ENCODE measurements around the gene UTF1.
"Not testable (repeated sequence)": the region's sequence is repeated elsewhere in the genome, so short reads cannot be mapped to it uniquely, and the experiment has no call there.

The UTF1 gene

DNA sequence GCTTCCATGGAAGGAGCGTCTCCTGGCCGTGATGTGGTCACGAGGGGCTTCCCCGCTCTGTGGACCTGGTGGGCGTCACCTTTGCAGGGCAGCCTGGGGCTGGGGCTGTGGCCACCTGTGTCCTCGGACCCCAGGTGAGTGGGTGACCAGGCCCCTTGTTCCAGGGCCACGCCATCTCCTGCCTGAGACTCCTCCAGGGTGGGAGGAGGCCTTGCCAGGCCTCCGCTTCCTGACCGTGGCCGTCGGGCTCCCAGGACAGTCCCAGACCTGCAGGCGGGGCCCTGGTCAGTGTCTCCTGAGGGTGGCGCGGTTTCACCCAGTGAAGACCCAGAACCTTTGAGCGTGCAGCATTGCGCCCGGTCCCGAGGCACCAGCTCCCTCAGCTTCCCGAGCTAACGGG, 20.4 kb upstream of the UTF1 start:
- no peak for DNase-seq (ENCODE audit: low read depth in 2 of 2)

GRCh38 chr10:133210398-133211140, 19.4 kb upstream of the UTF1 start:
- no peak for DNase-seq (ENCODE audit: low read depth in 2 of 2)

GRCh38 chr10:133211141-133211830, 18.7 kb upstream of the UTF1 start:
- no peak for DNase-seq (ENCODE audit: low read depth in 2 of 2)

DNA sequence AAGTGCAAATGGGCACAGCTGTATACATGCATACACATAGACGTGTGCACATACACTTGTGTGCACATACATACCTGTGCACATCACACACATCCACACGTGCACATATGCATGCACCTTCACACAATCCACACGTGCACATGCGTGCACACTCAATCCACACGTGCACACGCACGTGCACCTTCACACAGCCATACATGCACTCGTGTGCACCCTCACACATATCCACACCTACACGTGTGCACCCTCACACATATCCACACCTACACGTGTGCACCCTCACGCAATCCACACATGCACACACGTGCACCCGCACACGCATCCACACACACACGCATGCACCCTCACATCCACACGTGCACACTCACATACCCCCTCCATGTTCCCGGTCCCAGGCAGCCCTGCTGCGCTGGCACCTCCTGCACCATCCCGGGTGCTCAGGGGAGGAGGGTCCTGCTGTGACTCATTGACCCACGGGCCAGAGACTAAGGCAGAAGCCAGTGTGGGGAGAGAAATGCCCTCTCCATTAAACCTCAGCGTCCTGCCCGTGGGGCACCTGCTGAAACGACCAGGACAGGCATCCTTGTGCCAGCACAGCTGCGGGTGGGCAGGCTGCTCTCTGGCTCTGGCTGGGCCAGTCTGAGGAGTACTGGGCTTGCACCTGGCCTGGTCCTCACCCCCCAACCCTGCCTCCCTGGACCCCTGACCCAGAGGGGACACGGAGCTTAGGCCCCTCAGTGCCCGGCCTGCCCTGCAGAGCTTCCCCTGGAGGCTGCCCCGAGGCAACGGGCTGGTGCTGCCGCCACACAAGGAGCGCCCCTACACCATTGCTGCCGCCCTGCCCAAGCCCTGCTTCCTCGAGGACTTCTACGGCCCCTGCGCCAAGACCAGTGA, 17.8 kb upstream of the UTF1 start:
- no peak for DNase-seq (ENCODE audit: low read depth in 2 of 2)

- DNase-seq (ENCODE audit: low read depth in 2 of 2), result no peak
These were observed 17.0 kb upstream of the UTF1 start for GRCh38 chr10:133212853-133213494.

DNA sequence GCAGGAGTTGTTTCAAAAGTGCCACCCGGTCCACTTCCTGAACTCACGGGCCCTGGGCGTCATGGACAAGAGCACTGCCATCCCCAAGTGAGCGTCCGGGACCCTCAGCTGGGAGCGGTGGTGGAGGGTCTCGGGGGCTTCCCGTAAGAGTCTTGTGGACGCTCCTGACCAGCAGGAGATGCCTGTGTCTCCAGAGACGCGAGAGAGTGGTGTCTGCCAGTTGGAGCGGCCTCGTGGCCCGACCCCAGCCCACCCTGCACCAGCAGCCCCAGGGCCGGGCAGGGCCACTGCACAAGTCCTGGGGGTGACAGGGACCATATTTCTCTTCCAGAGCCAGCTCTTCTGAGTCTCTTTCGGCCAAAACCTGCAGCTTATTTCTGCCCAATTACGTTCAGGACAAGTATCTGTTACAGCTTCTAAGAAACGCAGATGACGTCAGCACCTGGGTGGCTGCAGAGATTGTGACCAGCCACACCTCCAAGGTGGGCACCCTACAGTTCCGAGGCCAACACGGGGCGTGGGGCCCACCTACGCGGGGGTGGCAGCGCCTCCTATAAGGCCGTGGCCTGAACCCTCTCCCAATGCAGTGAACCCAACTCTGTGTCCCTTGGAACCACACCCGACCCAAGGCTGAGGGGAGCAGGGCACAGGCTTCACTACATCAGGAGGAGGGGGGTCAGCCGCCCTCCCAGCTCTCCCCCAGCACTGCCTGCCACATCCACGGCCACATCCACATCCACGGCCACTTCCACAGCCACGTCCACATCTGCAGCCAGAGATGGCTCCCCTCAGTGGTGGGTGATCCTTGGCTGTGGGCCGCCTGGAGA, 16.2 kb upstream of the UTF1 start:
- DNase-seq (ENCODE audit: low read depth in 2 of 2), result no peak

- no peak for DNase-seq (ENCODE audit: low read depth in 2 of 2)
These were observed 15.3 kb upstream of the UTF1 start for GRCh38 chr10:133214468-133215410.

DNA sequence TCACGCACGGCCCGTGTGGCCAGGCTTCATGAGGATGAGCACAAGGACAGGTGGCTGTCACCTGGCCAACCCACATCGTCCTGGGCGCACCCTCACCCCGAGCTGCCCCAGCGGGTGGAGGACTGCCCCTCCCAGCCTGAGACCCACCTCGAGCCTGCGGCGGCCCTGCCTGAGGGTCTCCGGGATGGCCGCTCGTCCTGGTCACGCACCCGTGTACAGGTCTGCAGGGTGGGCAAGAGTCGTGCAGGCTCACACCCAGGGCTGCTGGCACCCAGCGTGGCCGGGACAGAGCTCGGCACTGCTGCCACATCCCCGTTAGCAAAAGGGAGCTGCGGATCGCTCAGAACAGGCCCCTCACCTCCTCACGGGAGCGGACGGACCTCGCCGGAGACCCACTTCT, 14.4 kb upstream of the UTF1 start:
- DNase-seq (ENCODE audit: low read depth in 2 of 2), result no peak

DNA sequence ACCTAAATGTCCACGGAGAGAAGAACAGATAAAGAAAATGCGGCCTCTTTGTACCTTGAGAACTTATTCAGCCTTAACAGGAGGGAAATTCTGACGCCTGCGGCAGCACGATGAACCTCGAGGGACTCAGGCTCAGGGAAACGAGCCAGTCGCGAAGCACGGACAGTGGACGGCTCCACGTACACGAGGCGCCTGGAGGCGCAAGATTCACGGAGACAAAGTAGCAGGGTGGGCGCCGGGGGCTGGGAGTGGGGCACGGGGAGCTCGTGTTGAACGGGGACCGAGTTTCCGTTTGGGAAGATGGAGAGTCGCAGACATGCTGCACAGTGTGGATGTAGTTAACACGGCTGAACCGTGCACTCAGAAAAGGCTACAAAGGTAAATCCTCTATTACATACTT, 13.2 kb upstream of the UTF1 start:
- no peak for DNase-seq (ENCODE audit: low read depth in 2 of 2)

- DNase-seq (ENCODE audit: low read depth in 2 of 2), result no peak
These were observed 12.0 kb upstream of the UTF1 start for GRCh38 chr10:133217800-133218589.

- no peak for DNase-seq (ENCODE audit: low read depth in 2 of 2)
These were observed 11.1 kb upstream of the UTF1 start for GRCh38 chr10:133218891-133219290.

- DNase-seq (ENCODE audit: low read depth in 2 of 2), result no peak
These were observed 10.2 kb upstream of the UTF1 start for GRCh38 chr10:133219782-133220181.

DNA sequence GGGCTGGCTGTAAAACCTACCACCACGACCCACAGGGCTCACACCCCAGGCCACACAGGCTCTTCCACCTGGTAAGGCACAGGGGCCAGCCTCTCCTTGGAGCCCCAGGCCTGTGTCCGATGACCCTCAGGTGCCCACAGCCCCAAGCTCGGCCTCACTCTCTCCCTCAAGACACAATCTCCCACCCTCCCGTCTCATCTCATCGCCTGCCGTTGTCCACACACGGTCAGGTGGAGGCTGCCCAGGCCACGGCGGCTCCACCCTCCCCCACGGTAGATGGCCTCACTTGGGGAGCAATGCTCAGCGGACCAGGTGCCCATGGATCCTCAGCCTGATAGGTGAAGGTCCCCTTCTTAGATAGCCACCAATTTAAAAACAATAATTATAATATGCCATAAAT, 8.7 kb upstream of the UTF1 start:
- no peak for DNase-seq (ENCODE audit: low read depth in 2 of 2)

DNA sequence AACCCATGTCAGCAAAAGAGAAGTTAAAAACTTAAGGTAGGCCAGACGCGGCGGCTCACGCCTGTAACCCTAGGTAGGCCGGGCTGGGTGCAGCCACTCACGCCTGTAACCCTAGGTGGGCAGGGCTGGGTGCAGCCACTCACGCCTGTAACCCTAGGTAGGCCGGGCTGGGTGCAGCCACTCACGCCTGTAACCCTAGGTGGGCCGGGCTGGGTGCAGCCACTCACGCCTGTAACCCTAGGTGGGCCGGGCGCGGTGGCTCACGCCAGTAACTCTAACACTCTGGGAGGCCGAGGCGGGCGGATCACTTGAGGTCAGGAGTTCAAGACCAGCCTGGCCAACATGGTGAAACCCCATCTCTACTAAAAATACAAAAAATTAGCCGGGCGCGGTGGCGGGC, 8.3 kb upstream of the UTF1 start:
- not testable (repeated sequence) for DNase-seq (ENCODE audit: low read depth in 2 of 2)

DNA sequence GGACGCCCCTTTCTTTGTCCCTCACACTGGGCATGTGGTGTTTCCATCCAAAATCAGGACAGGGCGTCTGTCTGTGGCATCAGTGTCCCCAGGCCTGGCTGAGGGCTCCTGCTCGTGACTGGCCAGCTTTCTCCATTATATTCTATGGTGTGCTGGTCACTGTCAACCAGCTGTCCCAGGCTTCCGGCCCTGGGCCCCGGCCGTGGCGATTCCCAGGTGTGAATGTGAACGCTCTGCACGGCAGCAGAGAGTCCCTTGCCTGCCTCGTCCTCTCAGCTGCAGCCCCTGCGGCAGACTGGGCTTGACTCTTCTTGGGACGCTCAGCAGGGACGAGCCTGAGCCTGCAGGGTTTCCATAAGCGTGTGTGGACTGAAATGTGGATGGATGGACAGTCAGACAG, 5.9 kb upstream of the UTF1 start:
- DNase-seq (ENCODE audit: low read depth in 2 of 2), result no peak

- no peak for DNase-seq (ENCODE audit: low read depth in 2 of 2)
These were observed 5.2 kb upstream of the UTF1 start for GRCh38 chr10:133224756-133225372.

DNA sequence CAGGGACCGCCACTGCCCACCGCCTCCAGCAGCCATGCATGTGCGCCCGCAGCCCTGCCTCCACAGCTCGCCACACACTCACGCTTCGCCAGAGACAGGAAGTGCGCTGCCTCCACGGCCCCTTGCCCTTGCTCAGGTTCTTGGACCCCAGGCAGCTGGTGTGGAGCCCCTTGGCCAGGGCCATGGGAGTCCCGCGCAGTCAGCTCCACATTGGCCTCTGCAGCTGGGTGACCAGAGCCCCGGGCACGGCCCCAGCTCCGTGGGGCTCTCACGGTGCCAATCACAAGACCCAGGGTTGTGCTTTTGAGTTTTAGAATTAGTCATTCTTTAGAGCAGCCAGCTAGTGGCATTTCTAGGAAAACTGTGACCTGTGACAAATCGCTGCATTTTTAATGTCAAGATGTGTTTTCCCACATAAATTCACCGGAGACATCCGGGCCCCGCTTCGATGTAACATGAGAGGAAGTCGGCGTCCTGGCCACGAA, 4.3 kb upstream of the UTF1 start:
- DNase-seq (ENCODE audit: low read depth in 2 of 2), result no peak

GRCh38 chr10:133226251-133226808, 3.7 kb upstream of the UTF1 start:
- no peak for DNase-seq (ENCODE audit: low read depth in 2 of 2)
